Left kidney (tissue), 2 donors: Measurements from ENCODE around the gene KRTAP2-3. TPM values are rescaled to one million over a fixed set of nuclear protein-coding genes. Genes with fewer than 3 reads are reported as not detected.
A peak's percentile ranks its signal among the peaks of the same experiment; 100 is the strongest.
"Not testable (repeated sequence)": the region's sequence is repeated elsewhere in the genome, so short reads cannot be mapped to it uniquely, and the experiment has no call there.

ENCODE experiments used
- DNase-seq: peaks from one replicate; pipeline ENCODE4 v3.0.0-alpha.2; 2013
- polyA plus RNA-seq: library from polyadenylated mRNA; unstranded; fragments of 120-200 nt; gene quantifications from one replicate; pipeline ENCODE4 v1.2.1, GENCODE V29; 2013; ENCODE audit not compliant: insufficient read length

KRTAP2-3 gene
- polyA plus RNA-seq, 1 donor, result not detected

DNA sequence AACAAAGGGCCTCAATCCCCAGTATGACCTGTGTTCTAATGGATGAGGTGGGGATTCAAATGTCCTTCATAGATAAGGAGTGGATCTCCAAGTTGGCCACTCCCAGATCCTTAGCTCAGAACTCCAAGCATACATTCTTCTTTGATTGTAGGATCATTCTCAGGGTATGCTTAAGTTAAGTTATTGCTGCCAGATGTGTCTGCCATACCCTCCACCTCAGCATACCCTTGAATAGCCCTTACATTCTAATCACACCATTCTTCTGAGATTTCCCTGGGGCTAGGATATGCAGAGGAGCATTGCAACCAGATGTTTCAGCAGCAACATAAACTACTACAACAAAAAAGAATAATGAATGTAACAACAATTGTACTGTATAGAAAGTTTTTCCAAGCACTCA is 7.4 kb upstream of the KRTAP2-3 start:
- no peak for DNase-seq

- no peak for DNase-seq
Measured at GRCh38 chr17:41065829-41066624, 6.1 kb upstream of the KRTAP2-3 start, which contains the start of gene KRTAP2-4. KRTAP2-4 (minus strand) TSS chr17:41065879; CDS start chr17:41065845, 34 bp downstream.

DNA sequence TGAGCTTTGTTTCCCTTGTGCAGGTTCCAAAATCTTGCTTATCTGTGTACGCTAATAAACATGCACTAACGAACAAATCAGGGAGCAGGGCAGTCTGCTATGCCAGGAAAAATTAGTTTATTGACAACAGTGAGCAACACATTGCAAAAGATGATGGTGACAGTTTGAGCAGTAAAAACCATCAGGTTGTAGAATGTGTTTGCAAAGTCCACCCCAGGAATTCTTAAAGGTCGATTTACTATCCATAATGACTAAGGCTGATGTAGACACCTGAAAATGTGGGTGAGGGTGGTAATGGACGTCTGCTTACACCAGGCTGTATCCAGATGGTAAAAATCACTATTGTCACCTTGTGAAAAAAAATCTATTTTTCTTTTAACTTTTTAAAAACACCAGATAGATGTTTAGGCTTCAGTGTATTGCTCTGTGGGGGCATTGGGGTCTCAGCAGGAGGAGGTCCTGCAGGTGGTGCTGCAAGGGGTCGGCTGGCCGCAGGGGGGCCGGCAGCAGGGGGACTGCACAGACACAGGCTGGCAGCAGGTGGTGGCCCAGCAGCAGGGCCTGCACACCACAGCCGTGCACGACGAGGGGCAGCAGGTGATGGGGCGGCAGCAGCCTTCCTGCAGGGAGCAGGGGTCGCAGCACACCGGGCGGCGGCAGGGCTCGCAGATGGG is 5.2 kb upstream of the KRTAP2-3 start:
- DNase-seq, result not testable (repeated sequence)

DNA sequence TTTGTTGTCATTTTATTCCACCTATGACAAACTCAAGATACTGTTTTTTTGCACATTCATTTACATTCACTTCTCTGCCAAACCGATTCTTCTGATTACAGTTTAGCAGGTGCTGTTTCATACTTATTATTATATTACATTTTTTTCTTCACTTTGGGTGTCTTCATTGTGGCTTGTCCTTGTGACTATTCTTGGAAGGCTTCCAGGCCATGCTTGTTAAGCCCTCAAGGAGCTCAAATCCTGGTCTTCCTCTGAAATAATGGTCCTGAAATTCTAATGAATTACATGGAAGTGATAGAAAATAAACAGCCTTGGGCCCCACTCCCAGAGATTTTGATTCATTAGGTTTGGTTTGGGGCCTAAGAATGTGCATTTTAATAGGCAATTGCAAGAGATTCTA is 4.4 kb upstream of the KRTAP2-3 start:
- DNase-seq, result no peak

- no peak for DNase-seq
Measured at GRCh38 chr17:41063449-41063848, 3.5 kb upstream of the KRTAP2-3 start.

DNA sequence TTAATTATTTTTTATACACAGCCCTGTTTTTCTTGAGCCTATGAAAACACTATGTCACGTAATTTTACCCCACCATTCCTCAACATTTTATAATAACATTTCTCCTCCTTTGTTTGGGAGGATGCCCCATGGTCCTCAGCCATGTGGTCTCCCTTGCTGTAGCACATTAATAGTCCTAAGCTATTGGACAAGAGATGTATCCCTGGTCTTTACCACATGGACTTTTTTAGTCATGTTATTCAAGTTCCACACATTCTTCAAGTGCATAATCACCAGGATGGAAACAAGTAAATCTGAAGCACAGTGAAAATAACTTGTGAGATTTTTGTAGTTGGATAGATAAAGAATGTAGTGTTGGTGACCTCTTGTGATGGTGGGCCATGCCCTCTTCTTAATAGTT is 2.0 kb upstream of the KRTAP2-3 start:
- no peak for DNase-seq

- DNase-seq, result not testable (repeated sequence)
Measured at GRCh38 chr17:41059276-41060051, 450 bp downstream of the KRTAP2-3 start.

DNA sequence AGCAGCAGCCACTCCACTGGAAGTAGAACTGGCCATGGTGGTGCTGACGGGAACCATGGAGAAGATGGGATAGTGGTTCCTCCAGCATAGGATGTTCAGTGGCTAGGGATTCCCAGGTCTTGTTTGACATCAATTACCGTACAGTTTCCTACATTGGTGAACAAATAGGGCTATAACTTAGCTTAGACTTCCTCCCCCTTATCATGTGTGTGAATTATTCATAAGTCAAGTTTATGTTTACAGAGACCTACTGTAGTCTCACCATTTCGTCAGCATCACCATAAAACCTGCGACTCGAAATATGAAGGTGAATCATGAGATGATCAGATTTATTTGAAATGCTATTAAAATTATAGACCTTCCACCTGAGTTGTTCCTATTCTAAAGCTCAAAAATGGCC is 1.2 kb downstream of the KRTAP2-3 start:
- DNase-seq, result no peak

- DNase-seq, result no peak
Measured at GRCh38 chr17:41057547-41057946, 2.4 kb downstream of the KRTAP2-3 start.

DNA sequence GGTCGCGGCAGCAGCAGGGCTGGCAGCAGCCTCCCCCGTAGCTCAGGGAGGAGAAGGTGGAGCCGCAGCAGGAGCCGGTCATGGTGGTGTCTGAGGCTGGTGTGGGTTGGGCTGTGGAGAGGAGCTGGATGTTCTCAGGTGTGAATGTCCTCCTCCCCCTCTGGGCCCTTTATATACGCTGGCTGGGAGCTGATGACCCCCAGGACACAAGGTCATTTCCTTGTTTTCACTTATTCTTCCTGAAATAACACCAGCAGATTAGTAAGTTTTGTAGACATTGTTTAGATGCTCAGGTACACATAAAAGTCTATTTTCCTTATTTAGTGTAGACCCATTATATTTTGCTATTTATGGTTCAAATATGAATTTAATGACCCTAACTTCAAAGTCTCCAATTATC is 4.8 kb downstream of the KRTAP2-3 start, which contains the start of gene KRTAP2-2:
KRTAP2-2 (minus strand) TSS at position 101 of the 400 bp plus-strand sequence; CDS start at position 82, 19 bp downstream.
- DNase-seq, result not testable (repeated sequence)

DNA sequence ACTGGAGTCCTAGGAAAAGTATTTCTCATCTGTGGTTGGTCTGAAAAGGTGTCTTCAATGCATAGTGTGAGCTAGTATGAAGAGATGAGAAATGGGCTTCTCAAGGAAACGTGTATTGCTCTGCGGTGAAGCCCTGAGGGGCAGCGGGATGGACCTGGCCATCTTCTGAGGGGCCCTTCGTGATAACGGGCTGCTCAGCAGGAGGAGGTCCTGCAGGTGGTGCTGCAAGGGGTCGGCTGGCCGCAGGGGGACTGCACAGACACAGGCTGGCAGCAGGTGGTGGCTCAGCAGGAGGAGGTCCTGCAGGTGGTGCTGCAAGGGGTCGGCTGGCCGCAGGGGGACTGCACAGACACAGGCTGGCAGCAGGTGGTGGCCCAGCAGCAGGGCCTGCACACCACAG is 5.4 kb downstream of the KRTAP2-3 start:
- DNase-seq, result not testable (repeated sequence)

DNA sequence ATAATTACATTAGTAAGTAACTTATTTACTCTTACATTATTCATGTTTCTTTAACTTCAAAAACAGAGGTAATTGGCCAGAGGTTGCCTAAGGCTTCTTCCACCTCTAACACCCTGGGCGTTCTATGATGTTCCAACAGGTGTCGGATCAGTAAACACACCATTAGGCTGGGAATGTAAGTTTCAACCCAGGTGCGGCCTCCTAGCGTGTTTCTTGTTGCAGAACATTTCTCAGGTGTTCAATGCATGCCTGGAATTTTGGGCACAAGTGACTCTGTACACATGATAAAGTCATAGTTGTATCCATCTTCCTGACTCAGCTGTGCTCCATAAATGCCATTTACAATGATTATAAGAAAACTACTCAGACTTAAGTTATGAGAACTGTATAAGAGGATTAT is 5.9 kb downstream of the KRTAP2-3 start:
- peak; percentile 27 for DNase-seq

GRCh38 chr17:41052566-41052965 is 7.3 kb downstream of the KRTAP2-3 start:
- DNase-seq, result no peak

DNA sequence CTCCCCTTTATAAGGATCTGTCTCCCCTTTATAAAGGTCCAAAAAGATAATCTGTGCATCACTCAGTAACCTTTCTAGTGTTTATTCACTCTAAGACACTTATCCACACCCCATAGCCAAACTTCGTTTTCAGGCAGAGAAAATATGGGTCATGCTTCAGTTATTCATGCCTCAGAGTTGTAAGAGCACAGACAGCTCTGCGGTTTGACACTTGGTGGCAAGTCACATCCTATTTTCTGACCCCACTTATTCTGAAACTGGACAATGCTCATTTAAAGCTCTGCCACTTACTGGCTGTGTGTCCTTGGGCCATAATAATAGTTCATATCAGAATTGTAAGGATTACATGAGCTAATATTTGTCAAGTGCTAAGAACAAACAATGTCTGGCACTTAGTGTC is 10.8 kb downstream of the KRTAP2-3 start:
- DNase-seq, result no peak

DNA sequence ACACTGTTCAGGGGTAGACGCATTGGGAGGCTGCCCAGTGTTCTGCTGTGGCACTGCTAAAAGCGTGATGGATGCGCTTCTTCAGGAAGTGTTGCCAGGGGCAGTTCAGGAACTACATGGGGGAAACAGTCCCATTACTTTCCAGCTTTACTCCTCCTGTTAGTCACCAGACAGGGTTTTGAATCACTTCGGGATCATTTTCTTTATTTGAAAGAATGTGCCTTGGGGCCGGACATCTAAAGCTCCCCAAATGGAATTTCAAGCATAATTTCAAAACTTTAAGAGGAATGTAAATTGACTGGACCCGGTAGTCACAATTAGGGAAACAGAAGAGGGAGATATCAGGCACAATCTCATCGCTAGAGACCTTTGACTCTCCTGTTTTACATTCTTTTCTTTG is 11.5 kb downstream of the KRTAP2-3 start:
- no peak for DNase-seq

GRCh38 chr17:41046735-41047465 is 13.0 kb downstream of the KRTAP2-3 start, which contains the start of gene KRTAP2-1:
KRTAP2-1 (minus strand) TSS chr17:41047316; CDS start chr17:41047267, 49 bp downstream.
- not testable (repeated sequence) for DNase-seq

GRCh38 chr17:41042953-41043352 is 17.0 kb downstream of the KRTAP2-3 start:
- no peak for DNase-seq

- not testable (repeated sequence) for DNase-seq
Measured at GRCh38 chr17:41040783-41041571, 18.9 kb downstream of the KRTAP2-3 start, which contains the start of gene KRTAP1-1. KRTAP1-1 (minus strand) TSS chr17:41041450; CDS start chr17:41041397, 53 bp downstream.

DNA sequence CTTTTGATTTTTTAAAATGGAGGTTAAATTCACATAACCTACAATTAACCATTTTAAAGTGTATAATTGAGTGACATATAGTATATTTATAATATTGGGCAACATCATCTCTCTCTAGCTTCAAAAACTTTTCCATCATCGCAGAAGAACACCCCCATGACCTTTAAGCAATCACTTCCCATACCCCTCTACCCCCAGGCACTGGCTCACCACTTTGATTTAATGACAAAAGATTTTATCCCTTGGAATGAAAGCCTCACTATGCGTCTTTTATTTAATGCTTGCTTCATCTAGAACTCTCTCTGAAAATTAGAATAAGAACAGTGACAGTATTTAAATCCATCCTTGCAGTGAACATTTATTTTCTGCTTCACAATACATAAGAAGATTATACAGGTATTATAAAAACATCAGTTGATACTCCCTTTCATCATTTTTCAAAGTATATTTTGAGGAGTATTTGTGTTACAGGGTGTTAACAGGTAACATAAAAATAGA is 22.0 kb downstream of the KRTAP2-3 start:
- no peak for DNase-seq

DNA sequence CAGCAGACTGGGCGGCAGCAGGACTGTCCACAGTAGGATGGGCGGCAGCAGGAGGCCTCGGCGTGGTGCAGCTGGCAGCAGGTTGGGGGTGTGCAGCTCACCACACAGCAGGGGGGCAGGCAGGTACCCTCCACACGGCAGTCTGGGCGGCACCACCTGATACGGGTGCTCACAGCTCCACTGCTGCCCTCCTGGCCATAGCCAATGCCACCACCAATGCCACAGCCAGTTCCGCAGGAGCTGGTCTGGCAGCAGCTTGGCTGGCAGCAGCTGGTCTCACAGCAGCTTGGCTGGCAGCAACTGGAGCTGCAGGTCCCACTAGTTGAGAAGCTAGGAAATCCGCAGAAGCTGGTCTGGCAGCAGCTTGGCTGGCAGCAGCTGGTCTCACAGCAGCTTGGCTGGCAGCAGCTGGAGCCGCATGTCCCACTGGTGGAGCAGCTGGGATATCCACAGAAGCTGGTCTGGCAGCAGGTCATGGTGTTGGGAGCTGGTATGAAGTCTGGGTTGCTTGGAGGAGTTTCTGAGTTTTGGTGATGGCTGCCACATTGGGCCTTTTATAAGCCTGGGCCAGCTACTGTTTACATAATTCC is 25.5 kb downstream of the KRTAP2-3 start, which contains the start of gene KRTAP1-3:
KRTAP1-3 (minus strand) TSS at position 529 of the 590 bp plus-strand sequence; CDS start at position 476, 53 bp downstream.
- DNase-seq, result not testable (repeated sequence)
